Thyroid gland (tissue), 4 donors: ENCODE data around the gene MICAL3.

Experiments used
- CTCF ChIP-seq, 6 experiments: fragments of 200-600 bp in 3 of 6; fragments of 450-650 bp in 3 of 6; sonication (generic) in 3 of 6; IDR thresholded peaks; one replicate each; pipeline ENCODE4 v1.5.1; 2016 to 2019; ENCODE audit warnings: antibody characterized with exemption in 6 of 6, mild to moderate bottlenecking in 2 of 6, inconsistent platforms in 1 of 6, moderate library complexity in 1 of 6
- POLR2A ChIP-seq, 2 donors: fragments of 450-650 bp; IDR thresholded peaks; one replicate each; pipeline ENCODE4 v1.6.1; 2017; ENCODE audit warnings: antibody characterized with exemption in 2 of 2, mild to moderate bottlenecking in 2 of 2, moderate library complexity in 1 of 2

DNA sequence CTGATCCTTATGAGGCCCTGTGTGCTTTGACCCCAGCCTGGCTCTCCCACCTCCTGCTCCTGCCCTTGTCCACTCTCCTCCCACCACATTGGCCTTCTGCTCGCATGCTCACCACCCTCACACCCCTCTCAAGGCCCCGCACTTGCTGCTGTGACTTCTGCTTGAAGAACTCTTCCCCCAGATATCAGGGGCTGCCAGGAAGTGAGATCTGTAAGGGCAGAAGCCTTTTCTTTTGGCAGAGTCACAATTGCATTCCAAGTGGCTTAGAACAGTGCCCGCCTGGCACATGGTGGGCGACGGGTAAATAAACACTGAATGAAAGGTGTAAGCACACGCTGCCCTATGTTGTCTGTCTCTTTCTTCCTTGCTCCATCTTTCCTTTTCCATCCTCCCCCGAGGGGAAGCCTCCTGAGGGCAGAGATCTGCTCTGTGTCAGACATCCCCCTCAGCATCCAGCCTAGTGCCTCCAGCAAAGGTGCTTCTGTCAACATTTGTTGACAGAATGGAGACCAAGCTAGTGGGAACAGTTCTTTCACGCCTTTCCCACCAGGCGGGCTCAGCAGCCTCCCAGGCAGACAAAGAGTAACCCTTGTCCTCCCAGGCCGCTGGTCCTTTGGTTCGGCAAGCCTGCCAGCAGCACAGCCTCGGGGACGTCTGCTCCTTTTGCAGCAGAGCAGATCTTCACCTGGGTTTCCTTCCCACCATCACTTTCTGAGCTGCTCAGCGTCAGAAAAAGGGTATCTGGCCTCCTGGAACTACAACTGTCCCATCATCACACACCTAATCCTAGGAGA lies 43.4 kb upstream of the MICAL3 start:
- no peak for TF ChIP-seq POLR2A (IDR thresholded peaks at IDR 0.05)
- TF ChIP-seq CTCF (IDR thresholded peaks at IDR 0.05) = no peak
